C4-2B (cell line): Measurements from ENCODE around the gene BCO1.
"Not testable (repeated sequence)": the region's sequence is repeated elsewhere in the genome, so short reads cannot be mapped to it uniquely, and the experiment has no call there.

Experiments used
- H3K27ac ChIP-seq: fragments of 450-650 bp; 2 replicates; pipeline ENCODE4 v1.5.1; 2017
- ZFX ChIP-seq: fragments of 450-650 bp; IDR thresholded peaks from 2 replicates; pipeline ENCODE4 v1.6.1; 2017
- TF ChIP-seq, protein P1 (sequence below): fragments of 450-650 bp; conservative IDR thresholded peaks from 2 replicates; pipeline ENCODE4 v1.5.1; 2017; ENCODE audit warnings: mild to moderate bottlenecking

Gene BCO1

DNA sequence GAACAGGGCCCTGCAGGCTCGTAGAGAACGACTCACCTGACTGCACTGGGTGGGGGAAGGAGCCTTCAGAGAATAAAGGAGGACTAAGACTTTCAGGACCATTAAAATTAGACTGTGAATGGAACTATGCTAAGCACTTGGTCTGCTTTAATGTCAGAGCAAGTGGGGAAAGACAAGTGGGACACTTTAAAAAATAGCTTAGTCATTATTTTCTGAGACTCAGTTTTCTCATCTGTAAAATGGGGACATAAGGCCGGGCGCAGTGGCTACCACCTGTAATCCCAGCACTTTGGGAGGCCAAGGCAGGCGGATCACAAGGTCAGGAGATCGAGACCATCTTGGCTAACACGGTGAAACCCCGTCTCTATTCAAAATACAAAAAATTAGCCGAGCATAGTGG, 19.3 kb upstream of the BCO1 start:
- TF ChIP-seq ZFX, result no peak
- TF ChIP-seq, protein P1, sequence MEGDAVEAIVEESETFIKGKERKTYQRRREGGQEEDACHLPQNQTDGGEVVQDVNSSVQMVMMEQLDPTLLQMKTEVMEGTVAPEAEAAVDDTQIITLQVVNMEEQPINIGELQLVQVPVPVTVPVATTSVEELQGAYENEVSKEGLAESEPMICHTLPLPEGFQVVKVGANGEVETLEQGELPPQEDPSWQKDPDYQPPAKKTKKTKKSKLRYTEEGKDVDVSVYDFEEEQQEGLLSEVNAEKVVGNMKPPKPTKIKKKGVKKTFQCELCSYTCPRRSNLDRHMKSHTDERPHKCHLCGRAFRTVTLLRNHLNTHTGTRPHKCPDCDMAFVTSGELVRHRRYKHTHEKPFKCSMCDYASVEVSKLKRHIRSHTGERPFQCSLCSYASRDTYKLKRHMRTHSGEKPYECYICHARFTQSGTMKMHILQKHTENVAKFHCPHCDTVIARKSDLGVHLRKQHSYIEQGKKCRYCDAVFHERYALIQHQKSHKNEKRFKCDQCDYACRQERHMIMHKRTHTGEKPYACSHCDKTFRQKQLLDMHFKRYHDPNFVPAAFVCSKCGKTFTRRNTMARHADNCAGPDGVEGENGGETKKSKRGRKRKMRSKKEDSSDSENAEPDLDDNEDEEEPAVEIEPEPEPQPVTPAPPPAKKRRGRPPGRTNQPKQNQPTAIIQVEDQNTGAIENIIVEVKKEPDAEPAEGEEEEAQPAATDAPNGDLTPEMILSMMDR, result no peak

DNA sequence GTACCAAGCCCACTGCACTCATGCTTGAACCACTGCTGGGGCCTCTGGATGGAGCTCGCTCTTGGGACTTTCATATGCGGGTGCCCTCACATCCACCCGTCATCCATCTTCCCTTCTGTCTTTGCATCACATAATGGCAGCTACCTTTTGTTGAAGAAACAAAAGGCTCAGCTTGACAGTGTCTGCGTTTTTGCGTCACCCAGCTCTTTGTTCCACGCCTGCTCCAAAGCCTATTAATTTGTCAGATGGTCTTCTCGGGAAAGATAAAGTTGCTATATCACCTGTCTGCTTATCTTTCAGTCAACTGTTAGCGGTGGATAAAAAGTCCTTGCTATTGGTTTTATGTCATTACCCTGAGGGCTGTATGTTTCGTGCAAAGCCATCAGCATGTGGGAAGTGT, 18.1 kb upstream of the BCO1 start:
- TF ChIP-seq, protein P1, result no peak
- no peak for TF ChIP-seq ZFX
- H3K27ac ChIP-seq, result no peak overlapping the region

More for the DNA sequence above, 19.3 kb upstream of the BCO1 start:
- H3K27ac ChIP-seq, result no peak overlapping the region

DNA sequence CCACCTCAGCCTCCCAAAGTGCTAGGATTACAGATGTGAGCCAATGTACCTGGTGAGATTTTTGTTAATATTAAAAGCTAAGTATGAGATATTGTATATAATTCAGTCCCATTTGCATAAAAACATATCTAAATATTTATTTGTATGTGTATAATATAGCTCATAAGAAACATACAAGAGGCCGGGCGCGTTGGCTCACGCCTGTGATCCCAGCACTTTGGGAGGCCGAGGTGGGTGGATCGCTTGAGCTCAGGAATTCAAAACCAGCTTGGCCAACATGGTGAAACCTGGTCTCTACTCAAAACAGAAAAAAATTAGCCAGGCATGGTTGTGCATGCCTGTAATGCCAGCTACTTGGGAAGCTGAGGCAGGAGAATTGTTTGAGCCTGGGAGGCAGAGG, 16.8 kb upstream of the BCO1 start:
- TF ChIP-seq, protein P1, result no peak
- TF ChIP-seq ZFX, result no peak
- no peak overlapping the region for H3K27ac ChIP-seq

DNA sequence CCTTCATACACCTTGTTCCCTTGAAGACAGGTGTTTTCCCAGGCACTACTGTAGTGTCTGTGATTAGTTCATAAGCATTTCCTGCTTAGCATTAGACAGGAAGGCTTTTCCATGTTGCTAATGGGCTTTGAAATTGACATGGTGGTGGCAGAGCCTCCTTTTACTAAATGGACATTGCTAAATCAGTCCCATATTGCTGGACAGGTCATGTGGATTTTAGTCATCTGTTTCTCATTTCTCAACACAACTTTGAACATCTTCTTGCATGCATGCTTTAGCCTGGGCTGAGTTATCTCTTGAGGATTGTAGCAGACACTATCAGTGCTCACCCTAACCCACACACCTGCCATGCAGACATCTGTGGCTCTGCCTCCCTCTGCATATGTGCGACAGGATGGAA, 13.7 kb upstream of the BCO1 start:
- no peak overlapping the region for H3K27ac ChIP-seq
- TF ChIP-seq ZFX, result no peak
- TF ChIP-seq, protein P1, result no peak

DNA sequence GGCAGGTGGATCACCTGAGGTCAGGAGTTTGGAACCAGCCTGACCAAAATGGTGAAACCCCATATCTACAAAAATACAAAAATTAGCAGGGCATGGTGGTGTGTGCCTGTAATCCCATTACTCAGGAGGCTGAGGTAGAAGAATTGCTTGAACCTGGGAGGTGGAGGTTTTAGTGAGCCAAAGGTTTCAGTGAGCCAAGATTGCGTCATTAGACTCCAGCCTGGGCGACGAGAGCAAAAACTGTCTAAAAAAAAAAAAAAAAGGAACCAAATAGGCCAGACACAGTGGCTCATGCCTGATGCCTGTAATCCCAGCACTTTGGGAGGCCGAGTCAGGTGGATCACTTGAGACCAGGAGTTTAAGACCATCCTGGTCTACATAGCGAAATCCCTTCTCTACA, 12.8 kb upstream of the BCO1 start:
- H3K27ac ChIP-seq, result not testable (repeated sequence)

DNA sequence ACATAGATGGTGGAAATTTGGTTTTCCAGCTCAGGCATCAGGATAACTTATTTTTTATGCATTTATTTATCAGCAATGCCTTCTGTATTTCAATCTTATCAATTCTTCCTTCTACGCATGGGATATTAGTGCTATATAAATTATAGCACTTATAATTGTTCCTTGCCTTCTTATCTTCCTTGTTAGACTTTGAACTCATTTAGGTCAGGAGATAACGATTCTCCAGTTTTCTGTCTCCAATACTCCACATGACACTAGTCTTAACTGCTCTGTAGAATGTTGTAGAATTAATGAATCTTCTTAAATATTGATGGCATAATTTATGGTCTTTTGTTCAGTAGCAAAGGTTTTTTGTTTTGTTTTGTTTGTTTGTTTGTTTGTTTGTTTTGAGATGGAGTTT, 10.7 kb upstream of the BCO1 start:
- TF ChIP-seq ZFX, result no peak
- TF ChIP-seq, protein P1, result no peak
- H3K27ac ChIP-seq, result no peak overlapping the region

DNA sequence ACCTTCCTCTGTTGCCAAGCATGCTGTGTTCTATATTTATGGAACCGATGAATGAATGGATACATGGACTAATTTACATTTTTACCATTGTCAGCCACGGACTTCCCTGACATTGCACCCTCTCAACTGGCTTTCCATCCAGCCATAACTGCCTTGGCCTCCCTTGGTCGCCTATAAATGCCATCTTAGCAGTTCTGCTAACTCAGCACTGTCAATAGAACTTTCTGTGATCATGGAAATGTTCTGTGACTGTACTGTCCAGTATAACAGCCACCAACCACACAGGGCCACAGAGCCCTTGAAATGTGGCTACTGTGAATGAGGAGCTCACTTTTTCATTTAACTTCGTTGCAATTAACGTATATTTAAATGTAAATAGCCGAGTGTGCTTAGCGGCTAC, 8.7 kb upstream of the BCO1 start:
- H3K27ac ChIP-seq, result no peak overlapping the region
- TF ChIP-seq, protein P1, result no peak
- TF ChIP-seq ZFX, result no peak

DNA sequence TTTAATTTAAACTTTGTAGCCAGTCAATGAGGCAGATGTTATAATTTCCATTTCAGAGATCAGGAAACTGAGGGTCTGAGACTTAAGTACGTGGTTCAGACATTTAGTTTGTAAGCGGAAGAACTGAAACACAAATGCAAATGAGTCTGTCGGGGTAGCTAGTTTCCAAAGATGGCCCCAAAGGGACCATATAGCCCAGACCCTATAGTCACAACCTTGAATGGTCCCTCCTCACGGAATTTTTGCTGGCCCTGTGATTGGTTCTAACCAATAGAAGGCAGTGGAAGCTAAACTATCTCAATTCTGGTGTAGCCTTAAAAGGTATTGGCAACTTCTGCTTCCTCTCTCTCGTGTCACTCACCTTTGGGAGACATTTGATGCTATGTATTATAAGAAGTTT, 7.5 kb upstream of the BCO1 start:
- TF ChIP-seq ZFX, result no peak
- TF ChIP-seq, protein P1, result no peak
- H3K27ac ChIP-seq, result no peak overlapping the region
